ENCODE measurements around the gene CARD11.
A peak's percentile ranks its signal among the peaks of the same experiment; 100 is the strongest.

CARD11 gene

DNA sequence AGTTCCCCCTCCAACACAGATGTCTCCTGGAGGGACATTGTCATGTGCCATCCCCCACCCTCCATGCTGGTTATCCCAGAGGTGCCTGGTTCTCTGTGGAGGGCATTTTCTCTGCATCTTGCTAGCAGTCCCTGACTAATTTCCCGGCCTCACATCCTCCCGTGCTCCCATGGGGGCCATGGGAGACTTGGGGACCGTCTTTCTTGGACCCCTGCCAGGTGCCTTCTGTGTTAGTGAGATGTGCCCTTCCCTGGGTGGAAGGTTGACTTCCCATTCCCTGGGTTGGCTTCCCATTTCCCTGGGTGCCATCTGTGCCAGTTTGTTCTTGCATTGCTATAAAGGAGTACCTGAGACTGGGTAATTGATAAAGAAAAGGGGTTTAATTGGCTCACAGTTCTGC, 177.1 kb downstream of the CARD11 start:
- DNase-seq: no peak

DNA sequence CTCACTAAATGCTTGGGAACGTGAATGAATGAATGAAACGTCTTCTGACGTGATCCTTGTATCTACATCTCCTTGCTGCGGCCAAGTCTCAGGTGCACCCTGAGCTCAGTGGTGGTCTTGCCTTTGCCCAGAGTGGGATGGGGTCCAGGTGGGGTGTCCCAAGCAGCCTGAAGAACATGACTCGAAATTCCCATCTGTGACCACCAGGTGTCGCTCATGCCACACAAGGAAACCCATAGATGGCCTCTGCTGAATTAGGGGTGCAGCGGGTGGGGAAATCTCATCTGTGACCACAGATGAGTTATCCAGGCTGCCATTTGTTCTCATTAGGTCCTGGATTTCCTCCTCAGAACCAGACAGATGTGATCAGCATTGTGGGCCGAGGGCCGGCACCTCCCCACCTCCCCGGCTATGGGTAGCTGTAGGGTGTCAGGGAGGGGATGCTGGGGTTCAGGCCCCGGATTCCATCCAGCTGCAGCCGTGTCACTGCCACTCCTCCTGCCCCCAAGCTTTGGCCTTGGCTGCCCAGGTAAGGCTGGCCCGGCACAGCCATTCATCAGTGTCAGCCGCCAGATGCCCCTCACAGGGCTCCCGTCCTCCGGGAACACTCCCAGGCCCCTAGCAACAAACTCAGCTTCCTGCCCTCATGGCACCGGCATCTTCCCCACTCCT, 178.5 kb downstream of the CARD11 start:
- peak; percentile 33 to 74 (median 60) for DNase-seq

DNA sequence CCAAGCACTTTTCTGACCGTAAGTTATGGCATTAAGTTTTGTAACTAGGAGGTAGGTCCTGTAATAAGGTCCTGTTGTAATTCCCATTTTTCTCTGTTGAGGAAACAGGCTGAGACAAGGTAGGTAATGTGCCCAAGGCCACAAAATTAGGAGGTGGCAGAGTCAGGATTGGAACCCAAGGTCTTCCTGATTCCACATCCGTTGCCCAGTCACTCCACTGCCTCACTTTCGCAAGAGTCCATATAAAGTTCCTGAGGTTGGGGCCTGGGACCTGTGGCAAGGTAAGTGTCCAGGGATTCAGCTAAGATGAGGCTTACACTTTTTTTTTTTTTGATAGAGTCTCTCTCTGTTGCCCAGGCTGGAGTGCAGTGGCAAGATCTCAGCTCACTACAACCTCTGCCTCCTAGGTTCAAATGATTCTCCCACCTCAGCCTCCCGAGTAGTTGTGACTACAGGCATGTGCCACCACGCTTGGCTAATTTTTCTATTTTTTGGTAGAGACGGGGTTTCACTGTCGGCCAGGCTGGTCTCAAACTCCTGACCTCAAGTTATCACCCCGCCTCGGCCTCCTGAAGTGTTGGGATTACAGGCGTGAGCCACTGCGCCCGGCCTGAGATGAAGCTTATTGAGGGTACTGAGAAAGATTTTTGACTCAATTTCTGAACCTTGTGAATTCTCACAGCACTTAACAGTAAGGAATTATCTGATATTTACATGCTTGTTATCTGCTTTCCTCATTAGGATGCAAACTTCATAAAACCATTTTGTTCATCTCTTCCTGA, 179.3 kb downstream of the CARD11 start:
- no peak for DNase-seq

DNA sequence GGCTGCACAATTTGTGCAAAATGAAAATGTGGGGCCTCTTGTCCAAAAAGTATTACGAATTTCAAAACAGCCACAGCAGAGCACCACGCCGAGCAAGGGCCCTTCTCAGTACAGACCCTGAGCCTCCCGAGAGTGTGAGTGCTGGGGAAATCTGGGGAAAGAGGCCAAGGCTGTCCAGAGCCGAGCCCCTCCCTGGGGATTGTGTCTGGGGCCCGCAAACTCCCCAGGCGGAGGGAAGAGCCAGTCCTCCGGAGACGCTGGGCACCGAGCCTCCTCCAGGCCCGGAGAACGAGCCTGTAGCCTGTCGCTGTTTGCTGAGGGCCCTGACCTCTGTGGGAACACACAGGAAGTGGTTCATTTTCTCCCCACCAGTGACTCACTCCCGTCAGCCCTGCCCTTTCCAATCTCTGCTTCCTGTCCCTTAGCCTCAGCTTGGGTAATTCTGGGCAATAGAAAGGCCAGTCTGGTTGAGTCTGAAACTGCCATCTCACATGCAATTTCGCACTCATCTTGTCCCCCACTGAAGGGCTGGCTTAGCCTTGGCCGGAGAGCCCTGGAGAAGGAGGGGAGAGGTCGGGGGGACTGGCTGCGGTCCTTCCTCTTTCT, 180.1 kb downstream of the CARD11 start:
- peak in 4 of 5 experiments; percentile 26 to 96 (median 64) for DNase-seq

DNA sequence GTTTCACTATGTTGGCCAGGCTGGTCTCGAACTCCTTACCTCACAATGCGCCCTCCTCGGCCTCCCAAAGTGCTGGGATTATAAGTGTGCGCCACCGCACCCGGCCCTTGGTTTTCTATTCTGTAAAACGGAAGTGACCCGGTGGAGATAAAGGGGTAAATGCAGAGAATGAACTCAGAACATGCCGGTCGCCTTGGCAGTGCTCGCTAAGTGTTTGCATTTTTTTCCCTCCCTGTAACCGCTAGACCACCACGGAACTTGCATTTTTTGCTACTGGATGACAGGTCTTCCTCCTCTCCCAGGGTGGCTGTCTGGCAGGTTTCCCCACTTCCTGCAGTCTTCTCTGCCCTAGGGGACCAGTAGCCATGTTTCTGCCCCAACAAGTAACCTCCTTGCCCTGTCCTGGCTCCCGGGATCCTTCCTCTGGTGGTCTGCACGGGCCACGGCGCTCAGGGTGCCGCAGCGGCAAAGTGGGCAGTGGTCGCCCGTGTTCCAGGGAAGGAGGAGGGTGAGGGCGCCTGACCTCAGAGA, 180.8 kb downstream of the CARD11 start:
- DNase-seq: peak in 2 of 5 experiments; percentile 41 to 79

DNA sequence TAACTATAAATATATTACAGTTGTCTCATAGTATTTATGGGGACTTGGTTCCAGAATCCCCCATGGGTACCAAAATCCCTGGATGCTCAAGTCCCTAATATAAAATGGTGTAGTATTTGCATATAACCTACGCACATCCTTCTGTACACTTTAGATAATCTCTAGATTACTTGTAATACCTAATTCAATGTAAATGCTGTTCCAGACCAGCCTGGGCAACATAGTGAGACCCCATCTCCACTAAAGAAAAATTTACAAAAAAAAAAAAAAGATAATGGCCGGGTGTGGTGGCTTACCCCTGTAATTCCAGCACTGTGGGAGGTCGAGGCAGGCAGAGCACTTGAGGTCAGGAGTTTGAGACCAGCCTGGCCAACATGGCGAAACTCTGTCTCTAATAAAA, 182.2 kb downstream of the CARD11 start:
- DNase-seq: no peak

DNA sequence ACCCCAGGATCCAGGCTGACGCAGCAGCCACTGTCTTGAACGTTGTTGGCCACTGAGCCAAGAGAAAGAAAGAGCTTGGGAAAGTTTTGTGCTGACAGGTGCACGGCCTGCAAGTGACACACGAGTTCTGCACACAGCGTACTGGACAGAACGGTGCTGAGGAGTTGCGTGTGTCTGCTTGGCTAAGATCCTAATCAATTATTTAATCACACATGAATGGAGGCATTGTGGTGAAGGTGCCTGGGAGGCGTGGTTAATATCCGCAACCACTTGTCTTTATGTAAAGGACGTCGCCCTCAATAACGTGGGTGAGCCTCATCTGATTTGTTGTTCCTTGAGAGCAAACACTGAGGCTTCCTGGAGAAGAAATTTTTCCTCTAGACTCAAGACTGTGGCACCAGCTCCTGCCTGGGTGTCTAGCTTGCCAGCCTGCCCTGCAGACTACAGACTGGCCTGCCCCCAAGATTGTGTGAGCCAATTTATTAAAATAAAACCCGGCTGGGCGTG, 183.0 kb downstream of the CARD11 start:
- no peak for DNase-seq

DNA sequence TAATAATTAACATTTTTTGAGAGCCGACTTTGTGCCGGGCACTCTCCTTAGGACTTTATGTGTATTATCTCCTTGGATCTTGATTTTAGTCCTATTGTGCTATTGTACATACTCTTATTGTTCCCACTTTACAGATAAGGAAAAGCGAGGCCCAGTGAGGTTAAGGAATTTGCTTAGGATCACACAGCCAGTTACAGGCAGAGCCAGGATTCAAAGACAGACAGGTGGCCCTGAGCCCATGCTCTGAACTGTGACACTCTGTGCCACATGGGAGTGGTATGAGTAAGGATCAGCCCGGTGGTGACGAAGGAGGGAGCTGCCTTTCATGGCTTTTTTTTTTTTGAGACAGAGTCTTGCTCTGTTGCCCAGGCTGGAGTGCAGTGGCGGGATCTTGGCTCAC, 183.7 kb downstream of the CARD11 start:
- DNase-seq: no peak

DNA sequence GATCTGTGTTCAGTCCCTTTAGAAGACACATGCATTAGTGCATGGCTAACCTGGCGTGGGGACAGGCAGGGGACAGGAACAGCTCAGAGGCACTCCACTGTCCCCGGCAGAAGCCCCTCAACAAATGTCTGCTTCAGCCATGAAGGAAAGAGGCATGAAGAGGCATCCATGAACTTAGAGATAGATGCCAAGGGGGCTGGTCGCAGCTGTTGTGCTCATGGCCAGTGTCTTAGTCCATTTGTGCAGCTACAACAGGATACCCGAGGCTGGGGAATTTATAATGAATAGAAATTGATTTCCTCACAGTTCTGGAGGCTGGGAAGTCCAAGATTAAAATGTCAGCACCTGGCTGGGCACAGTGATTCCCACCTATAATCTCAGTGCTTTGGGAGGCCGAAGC, 185.0 kb downstream of the CARD11 start:
- no peak for DNase-seq

DNA sequence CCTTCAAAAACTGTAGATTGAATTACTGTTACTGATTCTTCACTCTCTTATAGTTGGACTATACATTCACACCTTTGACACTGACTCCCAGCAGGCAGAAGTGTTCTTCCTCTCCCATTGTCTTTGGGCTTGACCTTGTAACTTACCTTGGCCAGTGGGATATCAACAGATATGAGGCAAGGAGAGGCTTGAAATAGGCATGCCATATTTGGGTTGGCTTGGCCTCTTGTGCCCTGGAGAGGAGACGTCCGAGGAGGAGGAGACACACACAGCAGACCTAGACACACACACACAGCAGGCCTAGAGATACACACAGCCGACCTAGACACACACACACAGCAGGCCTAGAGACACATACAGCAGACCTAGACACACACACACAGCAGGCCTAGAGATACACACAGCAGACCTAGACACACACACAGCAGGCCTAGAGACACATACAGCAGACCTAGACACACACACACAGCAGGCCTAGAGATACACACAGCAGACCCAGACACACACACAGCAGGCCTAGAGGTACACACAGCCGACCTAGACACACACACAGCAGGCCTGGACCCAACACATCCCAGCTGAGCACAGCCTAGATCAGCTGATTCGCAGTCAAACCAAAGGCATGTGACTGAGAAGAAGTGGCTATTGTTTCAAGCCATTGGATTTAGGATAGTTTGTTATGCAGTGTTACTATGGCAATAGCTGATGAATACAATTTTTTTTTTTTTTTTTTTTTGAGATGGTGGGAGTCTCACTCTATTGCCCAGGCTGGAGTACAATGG, 187.1 kb downstream of the CARD11 start:
- no peak for DNase-seq

All from T-helper 2 cell (primary cell).